ENCODE data around the gene TTC6.

The TTC6 gene

GRCh38 chr14:37585971-37586796 is 9.2 kb upstream of the TTC6 start:
- no peak for TF ChIP-seq CTCF (IDR thresholded peaks at IDR 0.05; ENCODE audit: extremely low read depth, insufficient read depth, missing control alignments)
- in situ Hi-C loops (cut with MboI; ENCODE audit: low pct_unique_long_range_greater_than_20kb, low sequenced_read_pairs, unreplicated experiment), result loop anchor here (25.0 kb wide), 2 partner anchors 924 to 1074 kb away; partner anchors contain the start of genes NKX2-1 and PAX9
- DNase-seq (ENCODE audit: low spot score), result peak; percentile 11

- no peak for DNase-seq (ENCODE audit: low spot score)
- in situ Hi-C loops (cut with MboI; ENCODE audit: low pct_unique_long_range_greater_than_20kb, low sequenced_read_pairs, unreplicated experiment), result loop anchor here (25.0 kb wide), 2 partner anchors 924 to 1074 kb away; partner anchors contain the start of genes NKX2-1 and PAX9
- no peak for TF ChIP-seq CTCF (IDR thresholded peaks at IDR 0.05; ENCODE audit: extremely low read depth, insufficient read depth, missing control alignments)
Measured at GRCh38 chr14:37586797-37587130, 8.7 kb upstream of the TTC6 start.

GRCh38 chr14:37587131-37587803 is 8.2 kb upstream of the TTC6 start:
- peak; percentile 17 for DNase-seq (ENCODE audit: low spot score)
- in situ Hi-C loops (cut with MboI; ENCODE audit: low pct_unique_long_range_greater_than_20kb, low sequenced_read_pairs, unreplicated experiment), result loop anchor here (25.0 kb wide), 2 partner anchors 925 to 1075 kb away; partner anchors contain the start of genes NKX2-1 and PAX9
- no peak for TF ChIP-seq CTCF (IDR thresholded peaks at IDR 0.05; ENCODE audit: extremely low read depth, insufficient read depth, missing control alignments)

- no peak for TF ChIP-seq CTCF (IDR thresholded peaks at IDR 0.05; ENCODE audit: extremely low read depth, insufficient read depth, missing control alignments)
- in situ Hi-C loops (cut with MboI; ENCODE audit: low pct_unique_long_range_greater_than_20kb, low sequenced_read_pairs, unreplicated experiment), result loop anchor here (25.0 kb wide), 2 partner anchors 926 to 1076 kb away; partner anchors contain the start of genes NKX2-1 and PAX9
- peak; percentile 22 for DNase-seq (ENCODE audit: low spot score)
Measured at GRCh38 chr14:37587881-37588666, 7.4 kb upstream of the TTC6 start.

- no peak for TF ChIP-seq CTCF (IDR thresholded peaks at IDR 0.05; ENCODE audit: extremely low read depth, insufficient read depth, missing control alignments)
- in situ Hi-C loops (cut with MboI; ENCODE audit: low pct_unique_long_range_greater_than_20kb, low sequenced_read_pairs, unreplicated experiment), result loop anchor here (25.0 kb wide), 2 partner anchors 926 to 1076 kb away; partner anchors contain the start of genes NKX2-1 and PAX9
- peak; percentile 8 for DNase-seq (ENCODE audit: low spot score)
Measured at GRCh38 chr14:37588667-37588955, 6.8 kb upstream of the TTC6 start.

Measured in GM13977 (cell line).